GM18499 (cell line): ENCODE results near the gene ATAT1.
"Not testable (repeated sequence)": the region's sequence is repeated elsewhere in the genome, so short reads cannot be mapped to it uniquely, and the experiment has no call there.

ENCODE experiments used
- ATAC-seq: cut with Tn5 transposase; IDR thresholded peaks from one replicate; pipeline ENCODE4 v1.9.1; 2021; ENCODE audit warnings: moderate number of reproducible peaks; ENCODE audit not compliant: insufficient read depth, unreplicated experiment

ATAT1 gene

DNA sequence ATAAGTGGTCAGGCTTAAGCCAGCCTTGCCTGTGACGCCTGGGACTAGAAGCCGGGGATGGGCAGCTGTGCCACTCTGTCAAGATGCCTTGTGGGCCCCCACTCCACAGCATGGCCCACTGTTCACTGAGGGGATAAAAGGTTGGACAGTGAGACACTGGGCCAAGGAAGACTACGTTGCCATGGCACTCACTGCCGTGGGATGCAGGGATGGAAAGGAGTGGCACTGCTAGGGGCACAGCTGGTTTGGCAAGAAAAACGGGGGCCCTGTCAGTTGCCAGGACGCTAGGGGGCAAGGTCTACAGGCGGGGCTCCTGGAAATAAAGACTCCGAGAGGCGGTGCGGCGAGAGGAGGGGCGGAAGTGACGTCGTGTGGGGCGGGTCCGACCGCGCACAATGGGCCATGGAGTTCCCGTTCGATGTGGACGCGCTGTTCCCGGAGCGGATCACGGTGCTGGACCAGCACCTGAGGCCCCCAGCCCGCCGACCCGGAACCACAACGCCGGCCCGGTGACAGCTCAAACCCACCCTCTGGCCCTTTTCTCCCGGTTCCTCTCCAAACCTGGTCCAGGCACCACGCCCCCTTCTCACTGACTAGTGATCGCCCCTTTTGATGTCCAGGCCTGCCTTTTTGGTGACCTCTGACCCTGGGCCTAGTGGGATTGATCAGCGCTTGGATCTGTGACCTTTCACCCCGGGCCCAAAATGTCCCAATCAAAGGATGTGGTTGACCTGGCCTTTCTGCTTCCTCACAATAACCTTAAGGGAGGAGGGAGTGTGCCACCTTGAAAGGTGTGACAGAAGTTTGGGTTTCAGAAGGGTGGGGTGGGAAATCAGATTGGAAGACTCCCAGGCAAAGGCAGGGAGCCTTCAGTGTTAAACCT, at the start of gene ATAT1:
ATAT1 (plus strand) TSS at position 391 of the 883 bp plus-strand sequence.
- no peak for ATAC-seq

DNA sequence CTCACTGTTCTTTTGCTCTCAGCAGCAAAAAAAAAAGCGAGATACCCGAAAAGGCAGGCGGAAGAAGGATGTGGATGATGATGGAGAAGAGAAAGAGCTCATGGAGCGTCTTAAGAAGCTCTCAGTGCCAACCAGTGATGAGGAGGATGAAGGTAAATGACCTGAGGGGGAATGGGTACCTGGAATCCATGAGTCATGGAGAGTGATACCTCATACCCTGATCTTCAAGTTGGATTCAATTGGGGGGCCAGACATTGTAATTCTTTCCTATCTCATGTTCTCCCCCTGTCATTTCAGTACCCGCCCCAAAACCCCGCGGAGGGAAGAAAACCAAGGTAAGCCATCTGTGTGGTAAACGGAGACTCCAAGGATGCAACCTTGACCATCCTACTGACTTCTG, 48.6 kb upstream of the ATAT1 start:
- ATAC-seq: no peak

DNA sequence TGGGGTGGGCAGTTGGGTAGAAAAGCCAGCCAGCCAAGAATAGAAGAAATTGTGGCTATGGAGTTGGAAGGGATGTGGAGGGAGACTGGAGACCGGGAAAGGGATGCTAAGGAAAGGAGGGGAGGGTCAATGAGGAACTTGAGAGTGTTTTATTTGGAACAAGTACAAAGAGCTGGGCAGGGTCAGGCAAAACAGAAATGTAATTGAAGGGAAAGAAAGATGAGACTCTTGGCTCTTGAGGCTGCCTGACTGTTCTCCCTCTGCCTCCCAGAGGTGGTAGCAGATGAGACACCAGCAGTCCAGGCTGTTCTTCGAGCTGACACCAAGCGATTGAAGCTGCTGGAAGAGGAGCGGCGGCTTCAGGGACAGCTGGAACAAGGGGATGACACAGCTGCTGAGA, 42.8 kb upstream of the ATAT1 start:
- ATAC-seq: no peak

DNA sequence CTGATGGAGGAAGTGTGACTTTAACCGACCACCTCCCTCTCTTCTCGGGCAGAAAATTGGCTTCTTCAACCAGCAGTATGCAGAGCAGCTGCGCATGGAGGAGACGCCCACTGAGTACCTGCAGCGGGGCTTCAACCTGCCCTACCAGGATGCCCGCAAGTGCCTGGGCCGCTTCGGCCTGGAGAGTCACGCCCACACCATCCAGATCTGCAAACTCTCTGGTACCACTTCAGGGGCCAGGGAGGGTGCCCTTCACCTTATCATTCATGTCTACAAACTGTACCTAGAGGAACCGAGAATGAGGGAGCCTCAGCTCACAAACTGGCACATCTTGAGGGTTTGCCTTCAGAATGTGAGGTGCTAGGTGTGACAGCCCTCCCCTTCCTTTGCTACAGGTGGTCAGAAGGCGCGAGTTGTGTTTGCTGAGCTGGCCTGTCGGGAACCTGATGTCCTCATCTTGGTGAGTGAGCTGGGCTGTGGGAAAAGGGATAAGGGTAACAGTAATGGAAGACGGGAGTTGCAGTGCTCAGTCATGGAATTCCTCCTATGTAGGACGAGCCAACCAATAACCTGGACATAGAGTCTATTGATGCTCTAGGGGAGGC, 36.8 kb upstream of the ATAT1 start:
- no peak for ATAC-seq

DNA sequence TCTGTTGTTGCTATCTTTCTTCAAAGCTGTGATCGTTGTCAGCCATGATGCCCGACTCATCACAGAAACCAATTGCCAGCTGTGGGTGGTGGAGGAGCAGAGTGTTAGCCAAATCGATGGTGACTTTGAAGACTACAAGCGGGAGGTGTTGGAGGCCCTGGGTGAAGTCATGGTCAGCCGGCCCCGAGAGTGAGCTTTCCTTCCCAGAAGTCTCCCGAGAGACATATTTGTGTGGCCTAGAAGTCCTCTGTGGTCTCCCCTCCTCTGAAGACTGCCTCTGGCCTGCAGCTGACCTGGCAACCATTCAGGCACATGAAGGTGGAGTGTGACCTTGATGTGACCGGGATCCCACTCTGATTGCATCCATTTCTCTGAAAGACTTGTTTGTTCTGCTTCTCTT, 36.2 kb upstream of the ATAT1 start:
- no peak for ATAC-seq

DNA sequence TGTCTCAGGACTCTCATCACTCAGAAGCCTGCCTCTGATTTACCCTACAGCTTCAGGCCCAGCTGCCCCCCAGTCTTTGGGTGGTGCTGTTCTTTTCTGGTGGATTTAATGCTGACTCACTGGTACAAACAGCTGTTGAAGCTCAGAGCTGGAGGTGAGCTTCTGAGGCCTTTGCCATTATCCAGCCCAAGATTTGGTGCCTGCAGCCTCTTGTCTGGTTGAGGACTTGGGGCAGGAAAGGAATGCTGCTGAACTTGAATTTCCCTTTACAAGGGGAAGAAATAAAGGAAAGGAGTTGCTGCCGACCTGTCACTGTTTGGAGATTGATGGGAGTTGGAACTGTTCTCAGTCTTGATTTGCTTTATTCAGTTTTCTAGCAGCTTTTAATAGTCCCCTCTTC, 35.7 kb upstream of the ATAT1 start:
- ATAC-seq: no peak

DNA sequence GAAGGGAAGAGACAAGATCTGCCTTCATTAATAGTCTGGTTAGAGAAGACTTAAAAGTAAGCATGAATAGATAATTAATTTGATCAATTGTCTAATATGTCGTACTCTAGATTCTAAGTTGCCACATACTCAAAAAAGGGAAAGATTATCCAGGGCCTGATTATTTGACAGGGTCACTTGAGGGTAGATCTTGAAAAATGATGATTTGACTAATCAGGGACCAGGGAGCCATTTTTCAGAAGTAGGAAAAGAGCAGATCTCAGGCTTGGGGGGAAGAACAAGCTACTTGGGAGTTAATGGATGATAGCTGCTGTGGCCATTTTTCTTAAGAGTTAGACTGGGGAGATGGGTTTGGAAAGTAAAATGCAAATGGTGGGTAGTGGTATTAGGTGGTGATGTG, 34.4 kb upstream of the ATAT1 start:
- no peak for ATAC-seq

DNA sequence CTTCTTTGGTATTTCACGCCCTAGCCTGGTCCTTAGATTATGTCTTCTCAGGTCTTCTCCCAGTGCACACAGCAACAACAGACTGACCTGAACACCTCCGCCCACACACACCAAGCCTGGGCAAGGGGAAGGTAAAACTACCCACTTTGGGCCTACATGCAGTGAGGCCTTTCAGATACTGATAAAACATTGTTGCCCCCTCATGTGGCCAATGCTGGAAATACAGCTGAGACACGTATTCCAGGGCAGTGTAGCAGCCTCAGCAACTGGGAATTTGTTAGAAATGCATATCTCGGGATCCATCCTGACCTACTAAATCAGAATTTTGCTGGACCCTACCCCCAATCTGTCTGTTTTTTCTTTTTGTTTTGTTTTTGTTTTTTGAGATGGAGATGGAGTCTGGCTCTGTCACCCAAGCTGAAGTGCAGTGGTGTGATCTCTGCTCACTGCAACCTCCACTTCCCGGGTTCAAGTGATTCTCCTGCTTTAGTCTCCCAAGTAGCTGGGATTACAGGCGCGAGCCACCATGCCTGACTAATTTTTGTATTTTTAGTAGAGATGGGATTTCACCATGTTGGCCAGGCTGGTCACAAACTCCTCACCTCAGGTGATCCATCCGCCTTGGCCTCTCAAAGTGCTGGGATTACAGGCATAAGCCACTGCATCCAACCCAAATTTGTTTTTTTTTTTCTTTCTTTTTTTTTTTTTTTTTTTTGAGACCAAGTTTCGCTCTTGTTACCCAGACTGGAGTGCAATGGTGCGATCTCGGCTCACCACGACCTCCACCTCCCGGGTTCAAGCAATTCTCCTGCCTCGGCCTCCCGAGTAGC, 29.1 kb upstream of the ATAT1 start:
- ATAC-seq: not testable (repeated sequence)

DNA sequence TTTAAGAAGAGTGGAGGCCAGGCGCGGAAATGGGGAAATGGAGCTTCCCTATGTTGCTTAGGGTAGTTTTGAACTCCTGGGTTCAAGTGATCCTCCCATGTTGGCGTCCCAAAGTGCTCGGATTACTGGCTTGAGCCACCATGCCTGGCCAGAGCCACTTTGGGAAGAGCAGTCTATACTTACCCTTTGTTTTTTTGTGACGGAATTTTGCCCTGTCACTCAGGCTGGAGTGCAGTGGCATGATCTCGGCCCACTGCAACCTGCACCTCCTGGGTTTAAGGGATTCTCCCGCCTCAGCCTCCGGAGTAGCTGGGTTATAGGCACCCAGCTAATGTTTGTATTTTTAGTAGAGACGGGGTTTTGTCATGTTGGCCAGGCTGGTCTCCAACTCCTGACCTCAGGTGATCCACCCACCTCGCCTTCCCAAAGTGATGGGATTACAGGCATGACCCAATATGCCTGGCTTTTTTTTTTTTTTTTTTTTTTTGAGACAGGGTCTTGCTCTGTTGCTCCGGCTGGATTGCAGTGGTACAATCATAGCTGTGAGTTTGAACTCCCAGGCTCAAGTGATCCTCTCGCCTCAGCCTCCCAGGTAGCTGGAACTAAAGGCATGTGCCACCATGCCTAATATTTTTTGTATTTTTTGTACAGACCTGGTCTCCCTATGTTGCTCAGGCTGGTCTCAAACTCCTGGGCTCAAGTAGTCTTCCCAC, 27.6 kb upstream of the ATAT1 start:
- ATAC-seq: no peak

DNA sequence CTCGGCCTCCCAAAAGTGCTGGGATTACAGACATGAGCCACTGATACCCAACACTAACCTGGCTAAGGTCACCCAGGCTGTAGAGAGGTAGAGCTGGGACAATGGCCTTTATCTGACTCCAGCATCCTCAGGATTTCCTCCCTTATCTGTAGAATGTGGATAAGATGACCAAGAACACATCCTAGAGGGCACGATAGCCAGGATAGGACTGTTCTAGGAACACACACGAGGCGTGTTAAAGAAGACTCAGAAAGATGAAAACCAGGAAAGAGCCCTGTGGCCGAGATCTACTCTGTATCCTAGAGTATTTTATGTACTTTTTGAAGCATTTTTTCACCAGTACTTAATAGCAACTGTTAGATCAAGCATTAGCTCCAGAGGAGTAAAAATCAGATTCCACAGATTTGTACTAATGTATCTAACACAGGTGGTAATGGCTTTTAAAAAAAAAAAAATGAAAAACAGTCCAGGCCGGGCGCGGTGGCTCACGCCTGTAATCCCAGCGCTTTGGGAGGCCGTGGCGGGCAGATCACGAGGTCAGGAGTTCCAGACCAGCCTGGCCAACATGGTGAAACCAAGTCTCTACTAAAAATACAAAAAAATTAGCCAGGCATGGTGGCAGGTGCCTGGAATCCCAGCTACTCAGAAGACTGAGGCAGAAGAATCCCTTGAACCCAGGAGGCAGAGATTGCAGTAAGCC, 26.9 kb upstream of the ATAT1 start:
- no peak for ATAC-seq

DNA sequence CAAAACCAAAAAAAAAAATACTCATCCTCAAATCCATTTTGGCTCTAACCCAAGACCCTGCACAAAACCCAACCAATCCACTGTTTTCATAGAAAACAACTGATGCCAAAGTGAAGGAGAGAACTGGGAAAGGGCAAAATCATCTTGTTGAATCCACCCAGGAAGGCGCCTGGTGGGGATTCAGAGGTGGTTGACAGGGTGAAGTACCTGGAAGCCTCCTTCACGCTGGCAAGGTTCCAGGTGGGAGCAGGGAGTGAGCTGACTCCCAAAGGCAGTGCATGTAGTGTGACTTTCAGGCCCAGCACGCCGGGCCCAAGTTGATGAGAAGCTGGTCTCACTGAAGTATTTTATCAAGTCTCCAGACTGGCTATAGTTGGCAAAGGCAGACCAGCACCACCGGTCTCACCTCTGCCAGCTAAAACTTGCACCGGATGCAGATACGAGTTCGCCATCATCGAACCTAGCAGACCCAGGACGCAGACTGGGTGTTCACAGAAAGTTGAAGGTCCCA, 26.2 kb upstream of the ATAT1 start:
- no peak for ATAC-seq

DNA sequence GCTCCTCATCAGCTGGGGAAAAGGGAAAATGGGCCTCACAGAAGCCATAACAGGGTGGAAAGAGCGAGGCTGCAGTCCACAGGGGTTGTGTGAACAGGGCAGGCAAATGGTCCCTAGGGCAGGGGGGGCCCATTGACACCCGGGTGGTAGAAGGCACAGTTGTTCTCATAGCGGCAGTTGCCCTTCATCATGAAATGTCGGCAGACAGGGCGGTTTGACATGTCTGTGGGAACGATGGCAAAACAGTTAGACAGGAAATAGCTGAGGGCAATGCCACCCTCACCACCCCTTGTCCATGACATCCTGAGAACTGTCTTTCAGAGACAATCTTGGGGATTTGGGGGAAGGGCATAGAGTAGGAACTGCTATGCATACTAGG, 25.2 kb upstream of the ATAT1 start:
- no peak for ATAC-seq

DNA sequence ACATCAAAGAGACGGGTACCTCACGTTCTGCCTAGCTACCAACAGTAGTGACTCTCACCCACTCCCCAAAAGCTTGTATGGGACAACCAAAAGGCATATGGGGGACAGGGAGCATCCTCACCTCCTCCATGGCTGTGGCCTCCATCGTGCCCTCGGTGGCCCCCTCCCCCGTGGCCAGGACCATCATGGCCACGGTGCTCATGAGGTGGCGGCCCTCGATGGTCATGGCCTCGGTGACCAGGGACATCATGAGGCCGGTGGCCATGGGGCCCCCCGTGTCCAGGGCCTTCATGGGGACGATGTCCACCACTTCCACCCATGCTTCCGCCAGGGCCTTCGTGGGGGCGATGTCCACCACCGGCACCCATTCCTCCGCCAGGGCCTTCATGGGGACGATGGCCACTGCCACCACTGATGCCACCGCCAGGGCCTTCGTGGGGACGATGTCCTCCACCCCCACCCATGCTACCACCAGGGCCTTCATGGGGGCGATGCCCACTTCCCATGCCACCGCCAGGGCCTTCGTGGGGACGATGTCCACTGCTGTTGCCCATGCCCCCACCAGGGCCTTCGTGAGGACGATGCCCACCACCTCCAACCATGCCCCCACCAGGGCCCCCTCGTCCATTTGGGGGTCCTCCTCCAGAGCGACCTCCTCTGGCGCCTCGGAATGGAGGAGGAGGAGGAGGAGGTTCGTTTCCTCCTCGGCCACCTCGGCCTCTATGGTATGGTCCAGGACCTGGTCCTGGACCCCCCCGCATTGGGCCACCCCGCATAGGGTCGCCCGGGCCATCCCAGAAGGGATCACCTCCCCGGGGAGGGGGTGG, 24.6 kb upstream of the ATAT1 start:
- ATAC-seq: no peak

DNA sequence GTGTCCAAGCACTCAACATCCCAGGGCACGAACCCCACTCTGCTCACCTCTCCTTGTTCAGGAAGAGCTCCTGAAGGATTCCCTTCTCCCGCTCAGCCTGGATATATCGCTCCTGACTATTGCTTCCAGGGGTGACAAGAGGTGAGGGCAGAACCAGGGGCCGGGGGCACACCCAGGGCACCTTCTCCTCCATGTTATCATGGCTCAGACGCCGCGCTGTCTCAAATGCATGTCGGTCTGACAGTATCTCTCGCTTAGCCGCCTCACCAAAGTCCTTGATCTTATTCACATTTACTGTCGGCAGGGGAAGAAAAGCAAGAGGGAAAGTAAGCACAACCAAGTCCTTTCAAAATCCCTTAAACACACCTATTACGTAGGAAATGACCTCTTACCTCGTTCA, 22.7 kb upstream of the ATAT1 start:
- ATAC-seq: no peak

DNA sequence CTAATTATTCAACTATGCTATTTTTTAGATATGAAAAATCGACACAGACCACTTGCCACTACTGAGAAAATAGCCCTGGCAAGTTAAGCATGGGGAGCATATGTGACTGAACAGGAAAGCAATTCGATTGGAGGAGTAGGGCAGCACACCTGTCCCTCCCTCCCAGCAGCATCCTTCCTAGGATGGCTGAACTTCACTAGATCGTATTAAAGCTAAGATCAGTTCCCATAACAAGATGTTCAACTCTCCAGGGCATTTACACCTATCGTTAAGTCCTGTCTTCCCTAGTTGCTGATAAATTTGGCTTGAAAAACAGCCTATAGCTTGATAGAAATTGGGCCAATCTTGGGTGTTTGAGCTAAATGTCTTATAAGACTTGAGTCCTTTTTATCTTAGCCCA, 16.6 kb upstream of the ATAT1 start:
- ATAC-seq: no peak

DNA sequence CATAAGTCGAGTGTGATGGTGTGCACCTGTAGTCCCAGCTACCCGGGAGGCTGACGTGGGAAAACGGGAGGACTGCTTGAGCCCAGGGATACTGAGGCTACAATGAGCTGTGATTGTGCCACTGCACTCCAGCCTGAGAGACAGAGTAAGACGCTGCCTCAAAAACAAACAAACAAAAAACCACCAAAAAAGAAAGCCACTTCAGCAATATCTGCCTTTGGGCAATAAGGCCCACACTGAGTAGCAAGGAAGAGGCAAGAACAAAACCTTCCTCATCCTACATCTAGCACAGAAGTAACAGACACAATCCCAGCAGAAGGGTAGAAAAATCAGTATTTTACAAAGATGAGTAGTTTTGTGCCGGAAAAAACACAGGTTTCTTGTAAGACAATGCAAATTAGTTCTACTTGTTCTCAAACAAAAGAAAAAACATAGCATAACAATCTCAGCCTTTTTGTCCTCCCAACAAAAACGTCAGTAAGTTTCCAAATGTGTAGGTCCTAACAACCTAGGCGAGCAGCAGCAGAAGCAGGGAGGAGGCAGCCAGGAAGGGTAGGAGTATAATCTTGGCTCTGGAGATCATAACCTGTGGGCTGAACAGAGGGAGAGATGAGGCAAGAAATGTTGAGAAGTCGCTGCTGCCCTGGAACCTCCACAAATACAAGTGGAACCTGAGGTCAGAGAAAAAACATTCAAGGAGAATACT, 15.4 kb upstream of the ATAT1 start:
- no peak for ATAC-seq

DNA sequence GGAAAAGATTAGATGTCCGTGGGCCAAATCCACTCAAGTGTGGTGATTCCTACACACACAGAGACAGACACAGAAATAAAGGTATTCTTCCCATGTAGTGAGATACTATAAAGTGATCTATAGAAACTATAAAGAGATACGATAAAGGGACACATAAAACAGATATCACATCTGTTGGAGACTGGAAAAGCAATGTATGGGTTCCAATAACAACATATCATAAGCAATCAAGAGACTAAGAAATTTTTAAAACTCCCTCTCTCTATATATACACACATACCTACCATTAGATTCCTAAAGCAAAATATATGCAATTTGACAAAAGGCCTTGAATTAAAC, 14.8 kb upstream of the ATAT1 start:
- no peak for ATAC-seq

DNA sequence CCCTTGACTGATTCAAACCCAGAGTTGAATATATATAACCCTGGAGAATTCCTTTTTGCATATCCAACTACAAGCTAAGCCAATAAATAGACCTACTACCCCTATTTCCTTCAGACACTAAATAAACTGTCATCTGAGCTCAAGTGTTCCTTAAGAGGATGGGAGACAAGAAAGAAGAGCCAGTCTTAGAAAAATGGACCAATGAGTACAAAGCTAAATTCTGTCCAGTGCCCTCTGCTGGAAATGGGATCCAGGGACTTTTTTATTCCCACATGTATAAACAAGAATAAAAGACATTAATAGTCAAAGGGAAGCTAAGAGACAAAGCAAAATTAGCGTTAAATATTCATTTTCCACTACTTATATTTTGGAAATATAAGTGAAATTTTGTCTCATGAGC, 14.5 kb upstream of the ATAT1 start:
- ATAC-seq: no peak
